Coronary artery (tissue), 2 donors: ENCODE results near the gene SLC26A3.

ENCODE experiments used
- DNase-seq: peaks from one replicate; pipeline ENCODE4 v3.0.0-alpha.2; 2017; ENCODE audit warnings: low spot score
- H3K27ac ChIP-seq, 2 donors: fragments of 200-600 bp; sonication (generic); one replicate each; pipeline ENCODE4 v1.5.1; 2016 to 2019
- H3K4me3 ChIP-seq: fragments of 200-600 bp; sonication (generic); 2 replicates; pipeline ENCODE4 v1.5.1; 2016; ENCODE audit warnings: mild to moderate bottlenecking, moderate library complexity
- TF ChIP-seq, protein P1 (sequence below): fragments of 200-600 bp; sonication (generic); IDR thresholded peaks from one replicate; pipeline ENCODE4 v1.5.1; 2019; ENCODE audit warnings: antibody characterized with exemption

Gene SLC26A3

DNA sequence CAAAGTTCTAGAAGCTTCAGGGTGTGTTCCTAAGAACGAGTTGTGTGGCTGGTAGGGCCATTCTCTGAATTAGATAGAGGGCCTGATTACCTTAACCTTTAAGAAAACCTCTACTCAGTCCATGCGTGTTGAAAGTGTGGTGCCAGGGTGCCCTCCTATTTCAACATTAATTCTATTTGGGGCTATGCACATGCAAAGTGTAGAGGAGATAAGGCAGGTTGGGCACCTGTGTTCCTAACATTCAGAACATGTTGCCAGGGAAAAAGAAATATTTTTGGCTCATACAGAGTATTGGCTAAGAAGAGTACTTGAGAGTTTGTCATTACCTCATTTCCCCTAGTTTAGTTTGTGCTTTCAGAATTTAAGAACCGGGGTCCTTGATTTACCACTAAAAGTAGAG is 20.6 kb downstream of the SLC26A3 start:
- DNase-seq = no peak
- TF ChIP-seq, protein P1, sequence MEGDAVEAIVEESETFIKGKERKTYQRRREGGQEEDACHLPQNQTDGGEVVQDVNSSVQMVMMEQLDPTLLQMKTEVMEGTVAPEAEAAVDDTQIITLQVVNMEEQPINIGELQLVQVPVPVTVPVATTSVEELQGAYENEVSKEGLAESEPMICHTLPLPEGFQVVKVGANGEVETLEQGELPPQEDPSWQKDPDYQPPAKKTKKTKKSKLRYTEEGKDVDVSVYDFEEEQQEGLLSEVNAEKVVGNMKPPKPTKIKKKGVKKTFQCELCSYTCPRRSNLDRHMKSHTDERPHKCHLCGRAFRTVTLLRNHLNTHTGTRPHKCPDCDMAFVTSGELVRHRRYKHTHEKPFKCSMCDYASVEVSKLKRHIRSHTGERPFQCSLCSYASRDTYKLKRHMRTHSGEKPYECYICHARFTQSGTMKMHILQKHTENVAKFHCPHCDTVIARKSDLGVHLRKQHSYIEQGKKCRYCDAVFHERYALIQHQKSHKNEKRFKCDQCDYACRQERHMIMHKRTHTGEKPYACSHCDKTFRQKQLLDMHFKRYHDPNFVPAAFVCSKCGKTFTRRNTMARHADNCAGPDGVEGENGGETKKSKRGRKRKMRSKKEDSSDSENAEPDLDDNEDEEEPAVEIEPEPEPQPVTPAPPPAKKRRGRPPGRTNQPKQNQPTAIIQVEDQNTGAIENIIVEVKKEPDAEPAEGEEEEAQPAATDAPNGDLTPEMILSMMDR = no peak
- no peak overlapping the region for H3K27ac ChIP-seq
- no peak overlapping the region for H3K4me3 ChIP-seq

DNA sequence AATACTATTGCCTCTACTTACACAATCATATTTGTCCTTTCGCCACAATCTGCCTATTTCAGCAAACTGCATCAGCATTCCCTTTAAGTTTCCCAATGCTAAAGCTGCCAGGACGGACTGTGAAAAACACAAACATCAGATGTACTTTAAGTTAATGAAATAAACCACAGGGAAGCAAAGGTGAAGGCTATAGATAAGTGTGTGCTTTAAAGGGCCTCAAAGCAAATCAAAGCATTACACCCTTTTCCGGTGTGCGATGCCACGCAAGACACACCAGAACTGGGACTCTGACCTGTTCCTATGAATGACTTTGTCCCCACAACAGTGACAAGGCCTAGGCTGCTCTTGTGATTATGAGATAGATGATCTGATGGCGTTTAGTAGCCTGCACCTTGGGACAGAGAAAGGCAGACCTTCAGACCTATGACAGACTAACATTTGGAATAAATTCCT is 23.4 kb downstream of the SLC26A3 start:
- H3K4me3 ChIP-seq = no peak overlapping the region
- TF ChIP-seq, protein P1 = no peak
- no peak overlapping the region for H3K27ac ChIP-seq
- DNase-seq = no peak

DNA sequence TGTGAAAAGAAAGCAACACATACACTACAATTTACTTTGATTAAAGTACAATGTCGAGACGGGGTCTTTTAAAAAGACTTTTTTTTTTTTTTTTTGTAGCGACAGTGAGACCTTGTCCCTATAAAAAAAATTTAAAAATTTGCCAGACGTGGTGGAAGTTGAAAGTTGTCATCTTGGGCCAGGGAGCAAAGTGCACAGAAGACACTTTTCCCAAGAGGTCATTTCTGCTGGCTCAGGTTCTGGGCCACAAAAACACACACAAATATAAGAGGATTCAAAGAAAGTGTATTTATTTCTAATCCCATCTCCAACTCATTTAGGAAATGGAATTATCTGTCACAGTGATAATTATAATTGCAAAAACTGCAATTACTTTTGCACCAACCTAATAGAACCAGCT is 24.7 kb downstream of the SLC26A3 start:
- DNase-seq = no peak
- TF ChIP-seq, protein P1 = no peak
- H3K4me3 ChIP-seq = no peak overlapping the region
- H3K27ac ChIP-seq = no peak overlapping the region

DNA sequence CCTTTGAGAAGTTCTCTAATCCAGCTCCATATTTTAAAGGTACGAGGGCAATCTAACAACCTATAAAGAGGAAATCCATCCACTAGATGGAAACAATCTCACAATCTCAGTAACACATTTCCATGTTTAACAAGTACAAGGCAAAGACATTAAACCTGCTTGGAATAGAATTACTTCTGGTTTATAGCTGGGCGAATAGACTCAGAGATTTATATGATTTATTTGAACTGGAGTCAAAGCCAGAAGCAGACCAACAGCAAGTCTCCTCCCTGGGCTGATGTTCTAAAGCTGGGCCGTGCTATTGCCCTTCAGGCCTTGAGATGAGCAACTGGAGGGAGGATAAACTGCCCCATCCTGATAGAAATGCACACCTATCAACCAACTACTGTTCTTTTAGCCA is 25.3 kb downstream of the SLC26A3 start:
- DNase-seq = no peak
- Histone ChIP-seq H3K27ac (no peak overlapping the region), H3K4me3 (no peak overlapping the region)
- TF ChIP-seq, protein P1 = no peak

GRCh38 chr7:107773027-107773426 is 30.0 kb downstream of the SLC26A3 start:
- no peak for DNase-seq
- Histone ChIP-seq H3K4me3 (no peak overlapping the region), H3K27ac (no peak overlapping the region)
- TF ChIP-seq, protein P1 = no peak

DNA sequence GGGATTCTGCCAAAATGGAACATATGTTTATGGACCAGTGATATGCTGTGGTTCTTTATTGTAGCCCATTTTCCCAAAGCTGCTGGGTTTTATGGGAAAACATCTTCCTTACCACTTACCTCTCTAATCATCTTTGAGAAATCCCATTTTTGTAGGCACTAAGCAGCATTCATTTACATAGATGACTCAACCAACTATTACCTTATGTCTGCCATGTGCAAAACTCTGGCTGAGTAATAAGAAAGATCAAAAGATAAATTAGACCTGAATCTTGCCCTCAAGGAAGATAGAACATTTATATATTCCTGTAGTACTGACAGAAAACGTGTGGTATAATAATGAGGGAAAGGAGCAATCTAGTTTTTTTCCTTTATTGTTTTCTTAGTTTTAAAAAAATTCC is 34.8 kb downstream of the SLC26A3 start:
- H3K4me3 ChIP-seq = no peak overlapping the region
- no peak overlapping the region for H3K27ac ChIP-seq
- no peak for DNase-seq
- TF ChIP-seq, protein P1 = no peak

GRCh38 chr7:107767391-107767790 is 35.6 kb downstream of the SLC26A3 start:
- no peak for DNase-seq
- TF ChIP-seq, protein P1 = no peak
- Histone ChIP-seq H3K27ac (no peak overlapping the region), H3K4me3 (no peak overlapping the region)
